Measurements from ENCODE around the gene DNMT3B.

GRCh38 chr20:32809907-32810306 lies 47.7 kb downstream of the DNMT3B start:
- TF ChIP-seq POLR2A (IDR thresholded peaks at IDR 0.05; ENCODE audit: extremely low read depth, insufficient read length) (no peak), CTCF (IDR thresholded peaks at IDR 0.05; ENCODE audit: low read depth, low read length) (no peak), MYC (IDR thresholded peaks at IDR 0.05; ENCODE audit: low read depth, low read length) (no peak)
